Coronary artery (tissue), 2 donors: Measurements from ENCODE around the gene RAB3GAP1.
"Not testable (repeated sequence)": the region's sequence is repeated elsewhere in the genome, so short reads cannot be mapped to it uniquely, and the experiment has no call there.

Experiments used
- DNase-seq: peaks from one replicate; pipeline ENCODE4 v3.0.0-alpha.2; 2017; ENCODE audit warnings: low spot score
- H3K27ac ChIP-seq, 2 donors: fragments of 200-600 bp; sonication (generic); one replicate each; pipeline ENCODE4 v1.5.1; 2016 to 2019
- H3K4me3 ChIP-seq: fragments of 200-600 bp; sonication (generic); 2 replicates; pipeline ENCODE4 v1.5.1; 2016; ENCODE audit warnings: mild to moderate bottlenecking, moderate library complexity
- CTCF ChIP-seq: fragments of 200-600 bp; sonication (generic); IDR thresholded peaks from one replicate; pipeline ENCODE4 v1.5.1; 2019; ENCODE audit warnings: antibody characterized with exemption

RAB3GAP1 gene

GRCh38 chr2:135011633-135012032 is 40.5 kb upstream of the RAB3GAP1 start:
- no peak overlapping the region for H3K27ac ChIP-seq
- H3K4me3 ChIP-seq: no peak overlapping the region
- DNase-seq: no peak
- no peak for TF ChIP-seq CTCF

- DNase-seq: no peak
- TF ChIP-seq CTCF: no peak
- H3K27ac ChIP-seq: no peak overlapping the region
- no peak overlapping the region for H3K4me3 ChIP-seq
These were observed 30.5 kb upstream of the RAB3GAP1 start for GRCh38 chr2:135021618-135022017.

- no peak overlapping the region for H3K4me3 ChIP-seq
- TF ChIP-seq CTCF: no peak
- H3K27ac ChIP-seq: no peak overlapping the region
- no peak for DNase-seq
These were observed 28.9 kb upstream of the RAB3GAP1 start for GRCh38 chr2:135022952-135023880.

GRCh38 chr2:135023886-135024485 is 28.1 kb upstream of the RAB3GAP1 start:
- no peak for DNase-seq
- no peak overlapping the region for H3K4me3 ChIP-seq
- H3K27ac ChIP-seq: no peak overlapping the region
- TF ChIP-seq CTCF: no peak

- no peak for TF ChIP-seq CTCF
- Histone ChIP-seq H3K4me3 (no peak overlapping the region), H3K27ac (no peak overlapping the region)
- DNase-seq: no peak
These were observed 22.5 kb upstream of the RAB3GAP1 start for GRCh38 chr2:135029481-135030134.

GRCh38 chr2:135030826-135031225 is 21.3 kb upstream of the RAB3GAP1 start:
- Histone ChIP-seq H3K27ac (no peak overlapping the region), H3K4me3 (no peak overlapping the region)
- TF ChIP-seq CTCF: no peak
- DNase-seq: no peak

GRCh38 chr2:135033216-135033615 is 18.9 kb upstream of the RAB3GAP1 start:
- not testable (repeated sequence) for H3K27ac ChIP-seq, H3K4me3 ChIP-seq, DNase-seq
